NB4 (cell line): ENCODE data around the gene COQ4.
A peak's percentile ranks its signal among the peaks of the same experiment; 100 is the strongest.

ENCODE experiments used
- DNase-seq: peaks from one replicate; pipeline ENCODE4 v3.0.0; 2010; ENCODE audit warnings: low read depth
- H3K4me3 ChIP-seq: one replicate; pipeline ENCODE4 v1.5.1; 2011; ENCODE audit warnings: mild to moderate bottlenecking, low read depth, low read length, moderate library complexity
- CTCF ChIP-seq: IDR thresholded peaks from one replicate; pipeline ENCODE4 v1.5.1; 2012; ENCODE audit warnings: low read depth, low read length
- MAX ChIP-seq: IDR thresholded peaks from 2 replicates; pipeline ENCODE4 v1.6.1; 2011; ENCODE audit warnings: low read depth, low read length
- MYC ChIP-seq: IDR thresholded peaks from 2 replicates; pipeline ENCODE4 v1.6.1; 2011; ENCODE audit warnings: low read depth, low read length
- POLR2A ChIP-seq: IDR thresholded peaks from 2 replicates; pipeline ENCODE4 v1.6.1; 2011; ENCODE audit warnings: mild to moderate bottlenecking; ENCODE audit not compliant: insufficient read length; ENCODE audit errors: extremely low read depth

The COQ4 gene

GRCh38 chr9:128369024-128369706 lies 46.5 kb downstream of the COQ4 start:
- TF ChIP-seq MYC = no peak
- TF ChIP-seq MAX = no peak
- no peak for TF ChIP-seq POLR2A
- TF ChIP-seq CTCF = no peak
- DNase-seq = no peak
- no peak overlapping the region for H3K4me3 ChIP-seq

GRCh38 chr9:128370367-128370751 lies 47.7 kb downstream of the COQ4 start:
- no peak for DNase-seq
- H3K4me3 ChIP-seq = peak overlapping the region; percentile 100
- TF ChIP-seq MAX = no peak
- no peak for TF ChIP-seq POLR2A
- no peak for TF ChIP-seq MYC
- TF ChIP-seq CTCF = no peak

- TF ChIP-seq MYC = peak; percentile 55
- TF ChIP-seq POLR2A = peak; percentile 60
- peak; percentile 55; the same call in 1 of the 2 replicates for TF ChIP-seq MAX
- no peak for TF ChIP-seq CTCF
These were observed 48.4 kb downstream of the COQ4 start, which contains the start of gene URM1 for GRCh38 chr9:128370752-128371629. Gene URM1, plus strand, starts transcription at chr9:128371374. Its CDS starts 7 bp downstream, at chr9:128371381.

GRCh38 chr9:128371630-128372117 lies 49.0 kb downstream of the COQ4 start:
- TF ChIP-seq MYC (0 out of 2 replicates have a peak, but pooled peaks have one; percentile 0), MAX (no peak)
- H3K4me3 ChIP-seq = peak overlapping the region; percentile 100
- peak; percentile 14 for DNase-seq

More at GRCh38 chr9:128370752-128371629, 48.4 kb downstream of the COQ4 start, which contains the start of gene URM1:
- peak within 1 kb of the TSS; percentile 100 for H3K4me3 ChIP-seq
- peak; percentile 97 for DNase-seq

- TF ChIP-seq MAX (no peak), CTCF (no peak), MYC (no peak), POLR2A (no peak)
- peak; percentile 15 for DNase-seq
These were observed 49.6 kb downstream of the COQ4 start for GRCh38 chr9:128372188-128372641.

GRCh38 chr9:128372784-128373183 lies 50.1 kb downstream of the COQ4 start:
- no peak for DNase-seq
- peak overlapping the region; percentile 12 for H3K4me3 ChIP-seq
- TF ChIP-seq POLR2A (no peak), MAX (no peak), CTCF (no peak), MYC (no peak)

More at GRCh38 chr9:128372188-128372641, 49.6 kb downstream of the COQ4 start:
- H3K4me3 ChIP-seq = peak overlapping the region; percentile 100
